Measurements from ENCODE around the gene ZFP1.

GRCh38 chr16:75203096-75203495 is 54.8 kb downstream of the ZFP1 start:
- TF ChIP-seq EZH2phosphoT487 (IDR thresholded peaks at IDR 0.05; ENCODE audit: insufficient read depth, low read depth) (no peak), EZH2 (IDR thresholded peaks at IDR 0.05; ENCODE audit: insufficient read depth, poor library complexity, severe bottlenecking) (no peak)
